Measurements from ENCODE around the gene C22orf15.

The C22orf15 gene

GRCh38 chr22:23762842-23763578 is at the start of gene C22orf15:
C22orf15 (plus strand) TSS chr22:23762990; CDS start chr22:23763307, 317 bp downstream.
- peak; percentile 66 for DNase-seq (ENCODE audit: low spot score)

GRCh38 chr22:23713696-23714595 is 48.8 kb upstream of the C22orf15 start:
- no peak for DNase-seq (ENCODE audit: low spot score)

- no peak for DNase-seq (ENCODE audit: low spot score)
Measured at GRCh38 chr22:23714596-23715578, 47.9 kb upstream of the C22orf15 start.

DNA sequence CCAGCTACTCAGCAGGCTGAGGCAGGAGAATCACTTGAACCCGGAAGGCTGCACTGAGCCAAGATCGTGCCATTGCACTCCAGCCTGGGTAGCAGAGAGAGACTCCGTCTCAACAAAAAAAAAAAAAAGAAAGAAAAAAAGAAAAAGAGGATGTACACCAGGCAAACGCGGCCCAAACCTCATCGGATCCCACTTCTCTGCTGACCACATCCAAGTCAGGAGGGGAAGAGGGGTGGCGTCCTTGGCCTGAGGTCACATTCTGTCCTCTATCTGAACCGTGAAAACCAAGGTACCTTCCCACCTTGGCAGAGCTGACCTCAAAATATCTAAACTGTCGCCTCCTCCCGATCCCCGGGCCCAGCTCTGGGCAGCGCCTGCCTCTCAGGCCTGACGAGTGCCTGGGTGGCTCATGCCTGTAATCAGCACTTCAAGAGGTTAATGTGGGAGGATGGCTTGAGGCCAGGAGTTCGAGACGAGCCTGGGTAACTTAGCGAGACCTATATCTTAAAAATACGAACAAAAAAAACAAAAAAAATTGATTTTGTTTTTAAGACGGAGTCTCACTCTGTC is 46.9 kb upstream of the C22orf15 start:
- no peak for DNase-seq (ENCODE audit: low spot score)

DNA sequence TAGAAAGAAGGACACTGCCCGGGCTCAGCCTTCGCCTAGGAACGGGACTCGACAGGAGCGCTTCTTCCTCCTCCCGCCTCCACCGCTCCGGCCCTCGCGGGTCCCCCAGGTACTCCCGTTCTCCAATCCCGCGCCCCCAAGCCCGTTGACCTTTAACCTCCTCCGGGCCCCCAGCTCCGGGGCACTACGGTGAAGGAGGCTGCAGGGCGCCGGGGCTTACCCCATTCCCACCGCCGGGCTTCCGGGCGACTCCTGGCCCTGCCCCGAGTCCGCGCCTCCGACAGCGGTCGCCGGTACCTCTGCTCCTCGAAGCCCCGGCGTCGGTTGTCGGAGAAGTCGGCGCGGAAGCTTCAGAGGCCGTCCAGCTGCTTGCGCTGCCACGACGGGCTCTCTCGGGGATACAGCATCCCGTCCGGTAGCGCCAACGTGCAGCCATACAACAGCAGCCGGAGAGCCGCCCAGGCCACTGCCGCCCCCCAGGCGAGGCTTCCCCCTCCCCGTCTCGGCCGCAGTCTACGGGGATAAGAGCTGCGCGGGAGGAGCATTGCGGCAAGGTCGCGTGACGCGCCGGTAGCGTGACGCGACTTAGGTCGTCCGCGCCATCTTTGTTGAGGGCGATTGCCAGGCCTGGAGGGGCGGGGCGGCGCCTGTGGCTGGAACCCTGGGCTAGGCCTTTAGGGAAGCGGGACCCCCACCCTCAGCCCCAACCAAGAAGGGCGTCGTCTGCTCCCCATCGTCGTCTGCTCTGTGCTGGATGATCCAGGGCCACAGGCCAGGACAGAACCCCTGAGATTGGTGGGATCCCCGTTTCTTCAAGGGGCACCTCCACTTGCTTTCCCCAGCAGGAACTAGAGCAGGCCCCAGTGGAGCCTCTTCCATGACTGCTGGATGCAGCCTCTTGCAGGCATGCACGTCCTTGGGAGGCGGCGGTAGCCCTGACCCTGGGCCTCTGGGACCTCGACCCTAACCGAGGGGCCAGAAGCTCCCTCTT is 45.7 kb upstream of the C22orf15 start:
- DNase-seq (ENCODE audit: low spot score), result peak; percentile 96

DNA sequence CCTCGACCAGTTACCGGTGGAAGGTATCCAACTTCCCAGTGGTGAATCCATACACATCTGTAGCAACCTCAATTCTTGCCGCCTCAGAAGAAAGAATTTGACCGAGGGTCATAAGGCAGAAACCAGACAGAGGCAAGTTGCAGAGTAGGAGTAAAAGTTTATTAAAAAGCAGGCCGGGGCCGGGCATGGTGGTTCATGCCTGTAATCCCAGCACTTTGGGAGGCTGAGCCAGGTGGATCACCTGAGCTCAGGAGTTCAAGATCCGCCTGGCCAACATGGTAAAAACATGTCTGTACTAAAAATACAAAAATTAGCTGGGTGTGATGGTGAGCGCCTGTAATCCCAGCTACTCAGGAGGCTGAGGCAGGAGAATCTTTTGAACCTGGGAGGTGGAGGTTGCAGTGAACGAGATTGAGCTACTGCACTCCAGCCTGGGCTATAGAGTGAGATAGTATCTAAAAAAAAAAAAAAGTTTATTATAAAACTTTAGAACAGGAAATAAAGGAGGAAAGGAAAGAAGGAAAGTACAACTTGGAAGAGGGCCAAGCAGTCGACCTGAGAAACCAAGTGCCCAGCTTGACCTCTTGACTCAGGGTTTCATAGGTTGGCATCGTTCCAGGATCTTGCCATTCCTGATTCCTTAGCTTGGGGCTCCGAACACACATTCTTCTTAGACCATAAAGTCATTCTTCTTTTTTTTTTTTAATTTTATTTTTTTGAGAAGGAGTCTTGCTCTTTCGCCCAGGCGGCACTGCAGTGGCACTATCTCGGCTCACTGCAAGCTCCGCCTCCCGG is 44.2 kb upstream of the C22orf15 start:
- DNase-seq (ENCODE audit: low spot score), result no peak

GRCh38 chr22:23720855-23721254 is 41.9 kb upstream of the C22orf15 start:
- no peak for DNase-seq (ENCODE audit: low spot score)

DNA sequence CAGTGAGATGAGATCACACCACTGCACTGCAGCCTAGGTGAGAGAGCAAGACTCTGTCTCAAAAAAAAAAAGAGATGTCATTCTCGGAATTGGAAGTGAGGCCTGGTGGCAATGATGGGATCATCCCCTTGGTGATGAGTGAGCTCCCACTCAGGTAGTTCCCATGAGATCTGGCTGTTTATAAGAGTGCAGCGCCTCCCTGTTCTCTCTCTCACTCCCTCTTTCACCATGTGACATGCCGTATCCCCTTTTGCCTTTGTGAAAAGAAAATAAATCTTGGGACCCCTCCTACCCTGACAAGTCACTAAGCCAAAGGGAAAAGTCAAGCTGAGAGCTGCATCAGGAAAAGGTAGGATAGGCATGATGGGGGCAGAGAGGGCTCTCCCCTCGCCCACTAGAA is 40.6 kb upstream of the C22orf15 start:
- DNase-seq (ENCODE audit: low spot score), result no peak

DNA sequence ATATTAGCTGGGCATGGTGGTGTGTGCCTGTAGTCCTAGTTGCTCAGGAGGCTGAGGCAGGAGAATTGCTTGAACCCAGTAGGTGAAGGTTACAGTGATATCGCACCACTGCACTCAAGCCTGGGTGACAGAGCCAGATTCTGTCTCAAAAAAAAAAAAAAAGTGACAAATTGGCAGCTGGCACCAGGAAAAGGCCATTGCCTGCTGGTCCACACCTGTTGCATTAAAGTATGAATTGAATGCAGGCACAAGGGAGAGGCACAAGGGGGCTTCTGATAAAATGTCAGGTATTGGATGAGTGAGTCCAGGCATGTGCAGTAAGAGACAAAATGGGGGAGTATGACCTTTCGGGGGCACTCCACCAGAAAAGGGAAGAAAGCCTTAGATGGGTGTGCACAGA is 40.1 kb upstream of the C22orf15 start:
- DNase-seq (ENCODE audit: low spot score), result no peak

DNA sequence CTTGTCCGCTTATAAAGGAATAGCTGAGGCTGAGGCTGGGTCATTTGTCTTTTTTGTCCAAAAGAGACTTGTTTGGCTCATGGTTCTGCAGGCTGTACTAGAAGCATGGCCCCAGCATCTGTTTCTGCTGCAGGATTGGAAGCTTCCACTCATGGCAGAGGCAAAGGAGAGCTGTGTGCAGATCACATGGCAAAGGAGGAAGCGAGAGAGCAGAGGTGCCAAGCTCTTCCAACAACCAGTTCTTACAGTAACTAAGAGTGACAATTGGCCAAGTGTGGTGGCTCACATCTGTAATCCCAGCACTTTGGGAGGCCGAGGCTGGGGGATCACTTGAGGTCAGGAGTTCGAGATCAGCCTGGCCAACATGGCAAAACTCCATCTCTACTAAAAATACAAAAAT is 34.7 kb upstream of the C22orf15 start:
- DNase-seq (ENCODE audit: low spot score), result peak; percentile 57

- no peak for DNase-seq (ENCODE audit: low spot score)
Measured at GRCh38 chr22:23737696-23738095, 25.1 kb upstream of the C22orf15 start.

DNA sequence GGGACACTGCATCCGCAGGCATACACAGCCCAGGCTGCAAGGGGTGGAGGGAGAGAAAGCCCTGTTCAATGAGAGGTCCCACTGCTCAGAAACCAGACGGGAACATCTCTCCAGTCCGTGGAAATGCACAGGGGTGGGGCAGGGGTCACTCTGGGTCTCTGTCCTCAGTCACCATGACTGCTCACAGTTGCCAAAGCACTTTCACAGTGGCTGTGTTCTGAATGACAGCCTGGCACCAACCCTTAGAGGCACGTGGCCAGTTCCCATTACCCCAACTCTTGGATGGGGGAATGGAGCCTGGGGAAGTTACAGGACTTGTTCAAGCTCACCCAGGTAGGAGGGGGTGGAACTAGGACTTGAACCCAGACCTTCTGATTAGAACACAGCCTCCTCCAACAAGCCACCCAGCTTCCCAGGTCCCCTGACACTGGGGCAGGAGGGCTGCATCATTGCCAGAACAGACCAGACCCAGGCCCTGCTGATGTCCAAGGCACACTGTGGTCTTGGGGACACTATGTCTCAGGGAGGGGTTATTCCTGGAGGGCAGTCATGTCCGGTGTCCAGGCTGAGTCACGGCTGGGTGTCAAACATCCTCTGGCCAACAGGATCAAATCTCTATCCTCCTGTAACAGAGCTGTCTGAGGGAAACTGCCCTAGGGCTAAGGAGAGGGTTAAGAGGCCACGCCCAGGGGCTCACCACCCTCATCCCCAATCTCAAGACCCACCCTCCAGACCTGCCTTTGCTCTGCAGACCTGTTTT is 20.1 kb upstream of the C22orf15 start:
- DNase-seq (ENCODE audit: low spot score), result no peak

GRCh38 chr22:23743303-23743705 is 19.5 kb upstream of the C22orf15 start:
- DNase-seq (ENCODE audit: low spot score), result no peak

DNA sequence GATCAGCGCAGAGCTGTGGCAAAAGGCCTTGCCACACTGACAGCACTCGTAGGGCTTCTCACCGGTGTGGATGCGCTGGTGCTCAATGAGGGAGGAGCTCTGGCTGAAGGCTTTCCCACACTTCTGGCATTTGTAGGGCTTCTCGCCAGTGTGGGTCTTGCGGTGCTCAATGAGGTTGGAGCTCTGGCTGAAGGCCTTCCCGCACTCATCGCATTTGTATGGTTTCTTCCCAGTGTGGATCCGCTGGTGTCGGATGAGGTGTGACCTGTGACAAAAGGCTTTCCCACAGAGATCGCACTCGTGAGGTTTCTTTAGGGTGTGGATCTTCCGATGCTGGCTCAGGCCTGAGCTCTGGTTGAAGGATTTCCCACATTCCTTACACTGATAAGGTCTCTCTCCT is 18.8 kb upstream of the C22orf15 start:
- no peak for DNase-seq (ENCODE audit: low spot score)

GRCh38 chr22:23744485-23744884 is 18.3 kb upstream of the C22orf15 start:
- no peak for DNase-seq (ENCODE audit: low spot score)

- no peak for DNase-seq (ENCODE audit: low spot score)
Measured at GRCh38 chr22:23745791-23746190, 17.0 kb upstream of the C22orf15 start.

- DNase-seq (ENCODE audit: low spot score), result no peak
Measured at GRCh38 chr22:23749841-23750301, 12.9 kb upstream of the C22orf15 start.

DNA sequence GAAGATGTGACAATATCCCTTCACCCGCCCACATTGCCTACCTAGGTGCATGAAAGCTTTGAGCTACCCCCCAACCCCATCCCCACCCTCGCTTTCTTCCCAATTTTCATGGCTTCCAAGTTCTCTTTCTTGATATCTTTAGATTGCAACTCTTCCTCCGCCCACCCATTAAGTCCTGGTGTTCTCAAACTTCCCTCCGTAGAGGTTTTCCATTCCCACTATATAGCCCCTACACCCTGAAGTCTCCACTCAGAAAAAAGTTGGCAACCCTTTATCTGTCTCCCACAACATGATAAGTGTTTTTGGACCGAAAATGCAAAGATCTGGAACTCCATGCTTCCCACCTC is 12.4 kb upstream of the C22orf15 start:
- no peak for DNase-seq (ENCODE audit: low spot score)

Measured in Ammon's horn (tissue), 1 donor.